Right lung (tissue), 5 donors: ENCODE measurements around the gene EFTUD2. TPM values are rescaled to one million over a fixed set of nuclear protein-coding genes. Genes with fewer than 3 reads are reported as not detected.
A peak's percentile ranks its signal among the peaks of the same experiment; 100 is the strongest.
"Not testable (repeated sequence)": the region's sequence is repeated elsewhere in the genome, so short reads cannot be mapped to it uniquely, and the experiment has no call there.

ENCODE experiments used
- DNase-seq, 2 donors: peaks; one replicate each; pipeline ENCODE4 v3.0.0-alpha.2; 2013
- polyA plus RNA-seq, 5 donors: library from polyadenylated mRNA; unstranded; fragments of 120-200 nt; gene quantifications; one replicate each; pipeline versions ENCODE4 v1.2.1 to v1.2.3, GENCODE V29; 2013; ENCODE audit warnings: inconsistent platforms in 1 of 5, low replicate concordance in 1 of 5; ENCODE audit not compliant: insufficient read length in 5 of 5, insufficient read depth in 1 of 5

EFTUD2 gene
- polyA plus RNA-seq, 5 donors: 77.7 to 95.7 (median 92.8) TPM

DNA sequence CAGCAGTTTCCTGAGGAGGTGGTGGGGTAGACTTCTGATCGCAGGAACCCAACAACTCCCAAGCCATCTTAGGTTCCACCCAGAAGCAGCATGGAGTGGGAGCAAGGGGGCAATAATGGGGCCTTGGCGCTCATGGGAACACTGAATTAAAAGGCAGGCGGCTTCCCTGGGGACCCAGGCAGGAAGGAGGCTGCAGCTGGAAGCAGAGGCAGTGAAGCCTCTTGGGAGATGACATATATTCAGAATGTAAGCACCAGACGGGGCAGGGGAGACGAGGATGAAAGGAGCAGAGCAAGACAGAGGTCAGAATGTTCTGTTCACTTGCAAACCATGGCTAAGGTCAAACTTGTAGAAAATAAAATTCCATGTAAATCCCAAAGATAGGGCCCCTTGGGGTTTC is 48.6 kb downstream of the EFTUD2 start:
- DNase-seq: no peak

DNA sequence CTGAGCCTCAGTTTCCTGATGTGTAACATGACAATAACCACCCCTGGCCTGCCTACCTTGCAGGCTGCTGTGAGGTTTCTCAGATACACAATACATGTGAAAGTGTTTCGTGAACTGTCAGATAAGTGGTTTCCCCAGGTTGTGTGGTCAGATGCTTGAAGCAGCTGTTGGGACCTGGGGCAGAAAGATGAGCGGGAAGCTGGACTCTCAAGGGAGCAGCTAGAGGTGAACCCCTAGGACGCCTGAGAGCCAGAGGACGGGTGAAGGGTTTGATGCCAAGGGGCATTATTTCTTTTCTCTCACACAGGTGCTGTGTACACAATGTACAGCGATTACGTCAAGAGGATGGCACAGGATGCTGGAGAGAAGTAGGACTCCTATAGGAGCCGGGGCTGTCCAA is 49.2 kb downstream of the EFTUD2 start:
- DNase-seq: no peak

DNA sequence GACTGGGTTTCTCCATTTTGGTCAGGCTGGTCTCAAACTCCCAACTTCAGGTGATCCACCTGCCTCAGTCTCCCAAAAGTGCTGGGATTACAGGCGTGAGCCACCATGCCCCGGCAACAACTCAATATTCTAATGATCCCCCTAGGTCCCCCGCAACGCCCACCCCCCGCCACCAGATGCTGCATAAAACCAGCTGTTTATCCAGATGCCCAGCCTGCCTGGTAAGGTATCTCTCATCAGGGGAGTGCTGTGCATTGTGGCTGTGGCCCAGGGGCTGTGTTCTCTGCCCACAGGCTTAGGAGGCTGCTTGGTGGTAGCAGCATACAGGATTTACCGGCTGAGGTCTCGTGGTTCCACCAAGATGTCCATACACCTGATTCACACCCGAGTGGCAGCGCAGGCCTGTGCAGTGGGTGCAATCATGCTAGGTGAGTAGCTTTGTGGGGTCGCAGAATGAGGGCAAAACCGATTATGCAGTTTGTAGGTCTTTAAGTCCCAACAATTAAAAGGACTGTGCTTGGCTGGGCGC is 50.2 kb downstream of the EFTUD2 start:
- DNase-seq: no peak

DNA sequence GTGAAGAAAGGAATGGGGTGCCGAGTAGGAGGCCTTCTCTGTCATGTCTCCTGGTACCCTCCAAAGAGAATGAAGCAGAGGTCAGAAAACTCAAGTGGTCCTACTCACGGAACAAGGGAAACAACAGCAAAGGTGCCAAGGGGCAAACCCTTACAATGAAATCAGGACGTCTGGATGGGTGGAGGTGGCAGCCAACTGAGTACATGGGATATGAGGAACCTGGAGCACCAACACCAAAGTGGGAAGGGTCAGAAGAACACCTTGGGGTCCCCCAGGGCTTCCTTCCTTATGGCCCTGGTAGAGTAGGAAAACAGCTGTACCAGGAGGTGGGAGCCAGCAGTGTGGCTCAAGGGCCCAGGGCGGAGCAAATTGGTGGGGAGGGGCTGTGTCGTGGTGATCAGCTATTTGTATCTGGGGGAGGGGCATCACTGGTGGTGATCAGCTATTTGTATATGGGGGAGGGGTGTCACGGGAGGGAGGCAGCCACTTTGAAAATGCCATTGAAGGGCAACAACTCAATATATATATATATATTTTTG is 50.9 kb downstream of the EFTUD2 start:
- no peak for DNase-seq

DNA sequence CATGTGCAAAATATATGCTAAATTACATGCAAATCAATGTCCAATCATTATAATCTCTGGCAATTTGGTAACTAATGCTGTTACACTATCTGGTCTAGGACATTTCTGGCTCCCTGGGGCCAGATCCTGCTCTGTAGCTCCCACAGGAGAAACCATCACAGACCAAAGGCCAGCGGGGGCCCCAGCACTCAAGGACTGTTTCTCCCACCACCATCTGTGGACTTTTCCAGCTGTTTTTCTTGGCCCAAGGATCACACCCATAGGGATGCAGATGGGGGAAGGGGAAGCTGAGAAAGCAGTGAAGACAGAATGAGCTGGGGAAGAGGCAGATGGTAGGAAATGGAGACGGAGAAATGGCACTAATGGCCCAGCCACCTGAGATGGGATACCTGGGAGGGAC is 51.7 kb downstream of the EFTUD2 start, which contains the start of gene HIGD1B:
HIGD1B (plus strand) TSS at position 298 of the 400 bp plus-strand sequence. CDS start 270 bp downstream, outside the sequence.
- DNase-seq: no peak

DNA sequence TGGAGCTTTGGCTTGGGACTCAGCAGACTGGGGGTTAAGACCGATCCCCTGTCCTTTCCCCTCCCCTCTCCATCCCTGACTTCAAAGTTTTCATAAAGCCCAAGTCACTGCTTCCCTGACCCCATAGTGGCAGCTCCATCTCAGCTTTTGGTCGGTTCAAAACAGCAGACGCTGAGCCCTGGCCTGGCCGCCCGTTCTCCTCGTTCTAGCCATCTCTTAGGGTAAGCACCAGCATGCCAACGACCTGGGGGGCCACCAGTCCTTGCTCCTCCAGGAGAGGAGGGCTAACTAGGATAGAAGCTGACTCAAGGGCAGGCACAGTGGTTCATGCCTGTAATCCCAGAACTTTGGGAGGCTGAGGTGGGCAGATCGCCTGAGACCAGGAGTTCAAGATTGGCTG is 53.0 kb downstream of the EFTUD2 start:
- no peak for DNase-seq

DNA sequence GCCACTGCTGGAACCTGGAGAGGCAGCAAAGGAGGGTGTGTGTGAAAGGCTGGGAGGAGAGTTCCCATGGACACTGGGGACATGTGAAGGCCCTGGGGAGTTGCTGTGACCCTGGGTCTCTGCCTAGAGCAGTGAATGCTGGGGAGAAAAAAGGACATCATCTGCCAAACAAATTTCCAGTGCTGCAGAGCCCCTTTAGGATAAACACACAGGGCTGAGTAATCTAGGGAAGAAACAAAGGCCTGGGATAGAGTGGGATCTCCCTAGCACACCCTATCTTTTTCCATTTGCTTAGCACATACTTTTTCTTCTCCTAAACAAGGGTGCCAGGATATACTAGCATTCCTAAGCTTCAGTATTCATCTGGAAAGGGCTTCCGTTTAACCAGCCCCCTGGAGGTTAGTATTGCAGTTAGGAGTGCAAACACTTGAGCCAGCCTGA is 54.8 kb downstream of the EFTUD2 start:
- DNase-seq: no peak

DNA sequence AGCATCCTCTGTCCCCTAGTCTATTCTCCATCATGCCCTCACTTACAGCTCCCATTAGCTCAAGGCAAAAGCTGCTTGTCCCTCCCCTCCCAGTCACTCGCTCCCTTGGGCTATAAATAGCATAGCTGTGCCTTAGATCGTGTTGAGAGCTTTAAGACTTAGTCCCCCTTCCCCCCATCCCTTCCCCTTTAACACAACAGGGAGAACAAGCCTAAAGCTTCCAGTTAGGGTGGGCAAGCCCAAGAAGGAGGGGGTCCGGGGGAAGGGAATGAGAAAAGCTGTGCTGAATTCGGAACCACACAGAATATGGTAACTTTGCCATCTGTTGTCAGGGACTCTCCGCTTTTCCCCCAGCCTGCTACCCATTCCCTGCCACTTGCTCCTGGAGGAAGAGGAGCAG is 56.5 kb downstream of the EFTUD2 start:
- peak; percentile 38 to 46 for DNase-seq

DNA sequence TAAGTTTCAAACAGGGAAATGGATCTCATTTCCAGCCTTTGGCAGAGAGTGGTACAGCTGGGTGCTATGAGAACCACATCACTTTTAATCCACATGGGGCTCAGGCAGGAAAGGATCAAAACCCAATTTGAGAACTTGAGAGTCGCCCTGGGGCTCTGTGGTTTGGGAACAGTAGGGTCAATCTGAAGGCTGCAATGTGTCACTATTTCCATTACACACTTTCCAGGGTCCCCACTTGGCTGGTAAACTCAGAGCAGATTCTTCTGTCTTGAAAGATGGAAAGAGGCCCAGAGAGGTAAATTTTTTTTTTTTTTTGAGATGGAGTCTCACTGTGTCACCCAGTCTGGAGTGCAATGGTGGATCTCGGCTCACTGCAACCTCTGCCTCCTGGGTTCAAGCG is 58.3 kb downstream of the EFTUD2 start:
- no peak for DNase-seq

DNA sequence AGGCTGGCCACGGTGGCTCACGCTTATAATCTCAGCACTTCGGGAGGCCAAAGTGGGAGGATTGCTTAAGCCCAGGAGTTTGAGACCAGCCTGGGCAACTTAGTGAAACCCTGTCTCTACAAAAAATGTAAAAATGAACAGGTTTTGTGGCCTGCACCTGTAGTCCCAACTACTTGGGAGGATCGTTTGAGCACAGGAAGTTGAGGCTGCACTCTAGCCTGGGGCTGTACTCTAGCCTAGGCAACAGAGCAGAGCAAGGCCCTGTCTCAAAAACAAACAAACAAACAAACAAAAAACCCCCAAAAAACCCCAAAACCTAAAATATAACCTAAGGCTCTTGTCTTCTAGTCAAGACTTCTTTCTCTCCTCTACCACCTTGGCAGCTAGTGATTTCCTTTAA is 59.0 kb downstream of the EFTUD2 start:
- DNase-seq: no peak

DNA sequence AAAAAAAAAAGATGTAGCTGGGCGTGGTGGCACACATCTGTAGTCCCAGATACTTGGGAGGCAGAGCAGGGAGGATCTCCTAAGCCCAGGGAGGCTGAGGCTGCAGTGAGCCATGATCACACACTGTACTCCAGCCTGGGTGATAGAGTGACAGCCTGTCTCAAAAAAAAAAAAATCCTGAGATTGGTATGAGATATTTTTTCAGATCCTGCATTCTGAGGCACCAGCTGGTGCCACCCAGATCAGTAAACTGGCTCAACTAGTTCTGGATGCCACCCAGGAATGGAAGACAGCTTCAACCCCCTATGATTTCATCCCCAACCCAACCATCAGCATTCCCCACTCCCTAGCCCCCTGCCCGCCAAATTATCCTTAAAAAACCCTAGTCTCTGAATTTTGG is 62.0 kb downstream of the EFTUD2 start:
- DNase-seq: no peak

DNA sequence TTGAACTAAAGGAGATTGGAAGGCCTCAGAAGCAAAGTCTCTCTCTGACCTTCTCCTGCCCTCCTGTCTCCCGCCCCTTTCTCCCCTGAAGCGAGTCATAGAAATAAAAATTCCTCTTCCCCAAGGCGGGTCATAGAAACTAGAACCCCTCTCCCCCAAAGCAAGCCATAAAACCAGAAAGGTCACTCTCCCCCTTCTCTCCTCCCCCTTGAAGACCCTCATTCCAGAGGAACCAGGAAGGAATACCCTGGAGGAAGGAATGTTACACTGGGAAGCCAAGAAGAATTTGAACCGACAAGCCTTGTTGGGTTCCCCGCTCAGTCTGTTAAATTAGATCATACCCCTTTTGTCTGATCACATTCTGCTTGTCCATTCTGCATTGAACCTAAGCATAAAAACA is 66.4 kb downstream of the EFTUD2 start:
- no peak for DNase-seq

DNA sequence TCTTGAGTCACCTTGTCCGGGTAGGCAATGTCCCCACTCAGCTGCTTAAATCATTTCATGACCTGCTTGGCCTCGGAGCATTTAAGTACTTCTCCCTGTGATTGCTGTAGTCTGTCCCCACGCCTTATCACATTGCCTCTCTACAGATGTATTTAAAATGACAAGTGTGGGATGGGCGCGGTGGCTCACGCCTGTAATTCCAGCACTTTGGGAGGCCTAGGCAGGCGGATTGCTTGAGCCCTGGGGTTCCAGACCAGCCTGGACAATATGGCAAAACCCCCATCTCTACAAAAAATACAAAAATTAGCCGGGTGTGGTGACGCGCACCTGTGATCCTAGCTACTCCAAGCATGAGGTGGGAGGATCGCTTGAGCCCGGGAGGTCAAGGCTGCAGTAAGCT is 67.9 kb downstream of the EFTUD2 start:
- DNase-seq: no peak

DNA sequence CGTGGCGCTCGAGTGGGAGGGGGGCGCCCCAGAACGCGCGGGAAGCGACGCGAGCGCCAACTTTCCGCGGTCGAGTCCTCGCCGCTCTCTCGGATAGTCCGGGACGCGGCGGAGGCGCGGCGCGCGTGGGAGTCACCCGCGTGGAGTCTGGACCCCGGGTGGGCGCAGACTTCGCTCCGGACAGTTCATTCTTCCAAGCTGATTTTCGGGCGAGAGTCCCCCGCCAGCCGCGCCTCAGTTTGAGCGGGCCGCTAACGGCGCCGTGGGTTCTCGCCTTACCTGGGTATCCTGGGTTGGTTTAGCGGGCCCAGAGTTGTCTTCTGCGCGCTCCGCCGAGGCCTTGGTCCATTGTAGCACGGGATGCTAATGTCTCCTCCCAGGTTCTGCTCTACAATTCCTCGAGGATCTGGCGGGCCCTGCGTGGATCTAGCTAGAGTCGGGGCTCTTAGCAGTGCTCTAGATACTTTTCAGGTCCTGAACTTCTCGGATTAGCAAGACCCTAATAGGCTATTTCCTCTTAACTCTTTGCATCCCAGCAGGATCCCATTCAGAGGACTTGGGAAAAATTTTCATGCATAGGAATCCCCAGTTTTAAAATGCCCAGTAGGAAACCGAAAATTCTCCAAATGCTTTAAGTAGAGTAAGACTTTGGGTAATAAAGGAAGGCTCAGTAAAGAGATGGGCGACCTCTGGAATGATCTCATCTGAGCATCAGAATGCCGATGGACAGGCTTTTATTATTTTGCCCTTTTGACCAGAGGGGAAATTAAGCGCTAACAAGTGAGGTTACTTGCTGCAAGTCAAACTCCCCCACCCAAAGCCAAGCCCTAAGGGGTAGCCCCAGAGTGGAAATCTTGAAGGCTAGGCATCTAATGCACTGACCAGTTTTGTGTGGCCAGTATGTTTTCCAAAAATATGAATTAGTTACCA is 68.6 kb downstream of the EFTUD2 start:
- peak in 1 of 2 donors; percentile 30 for DNase-seq

DNA sequence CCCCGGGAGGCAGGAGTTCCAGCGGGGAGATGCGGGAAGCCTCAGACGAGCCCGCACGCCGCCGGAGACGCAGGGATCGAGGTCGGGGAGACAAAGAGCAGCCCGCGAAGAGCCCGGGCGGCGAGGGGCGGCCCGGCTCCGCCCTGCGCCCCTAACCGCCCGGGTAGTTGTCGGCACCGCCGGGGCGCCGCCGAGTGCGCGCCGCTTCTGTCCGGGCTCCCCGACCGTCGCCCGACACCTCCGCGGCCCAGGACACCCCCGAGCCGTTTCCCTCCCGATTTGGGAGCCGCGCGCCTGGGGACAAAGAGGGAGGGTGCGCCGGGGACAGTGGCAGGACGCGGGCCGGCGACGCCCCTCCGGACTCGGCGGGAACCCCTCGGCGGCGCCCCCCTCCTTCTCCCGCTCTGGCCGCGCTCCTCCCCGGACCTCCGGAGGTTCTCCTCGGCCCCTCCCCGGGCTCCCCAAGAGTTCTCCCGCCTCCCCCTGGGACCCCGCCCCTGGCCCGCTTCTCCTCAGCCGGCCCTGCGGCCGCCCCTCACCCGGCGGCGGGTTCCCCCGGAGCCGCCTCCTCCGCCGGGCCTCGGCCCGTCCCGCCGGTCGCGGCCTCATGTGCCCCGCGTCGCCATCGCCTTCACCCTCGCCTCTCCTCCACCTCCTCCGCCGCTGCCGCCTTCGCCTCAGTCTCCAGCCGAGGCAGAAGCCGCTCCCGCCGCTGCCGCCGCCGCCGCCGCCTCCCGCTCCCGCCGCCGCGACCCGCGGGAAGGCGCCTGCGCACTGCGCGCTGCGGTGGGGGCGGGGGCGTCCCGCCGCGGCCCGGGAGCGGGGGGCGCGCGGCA is 69.5 kb downstream of the EFTUD2 start, which contains the start of gene GJC1:
GJC1 (minus strand) TSS at position 765 of the 836 bp plus-strand sequence. CDS start 24,470 bp downstream, outside the sequence.
- peak; percentile 65 to 72 for DNase-seq

DNA sequence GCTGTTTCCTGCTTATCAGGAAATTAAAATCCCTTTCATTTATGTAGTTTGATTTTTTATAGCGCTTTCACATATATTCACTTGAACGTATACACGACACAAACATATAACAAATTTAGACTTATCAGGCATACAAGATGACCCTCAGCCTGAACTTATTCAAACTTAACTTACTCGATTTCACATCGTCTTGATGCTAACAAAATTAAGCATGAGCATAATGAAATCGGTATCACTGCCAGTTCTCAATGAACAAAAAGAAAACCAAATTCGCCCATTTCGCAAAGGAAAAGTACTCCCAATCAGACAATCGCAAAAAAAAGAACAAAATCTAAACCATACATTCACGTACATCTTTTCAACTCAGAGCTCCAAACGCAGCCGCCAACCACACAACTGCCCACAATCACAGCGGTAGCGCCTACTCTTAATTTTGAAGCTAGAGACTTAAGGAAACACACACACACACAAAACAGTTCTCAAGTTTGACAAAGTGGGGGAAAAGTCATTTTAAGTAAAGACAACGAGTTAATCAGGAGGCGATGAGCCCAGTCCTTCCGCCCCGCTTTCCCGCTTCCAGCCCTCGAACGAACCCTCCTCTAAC is 70.2 kb downstream of the EFTUD2 start:
- DNase-seq: peak; percentile 28 to 37

DNA sequence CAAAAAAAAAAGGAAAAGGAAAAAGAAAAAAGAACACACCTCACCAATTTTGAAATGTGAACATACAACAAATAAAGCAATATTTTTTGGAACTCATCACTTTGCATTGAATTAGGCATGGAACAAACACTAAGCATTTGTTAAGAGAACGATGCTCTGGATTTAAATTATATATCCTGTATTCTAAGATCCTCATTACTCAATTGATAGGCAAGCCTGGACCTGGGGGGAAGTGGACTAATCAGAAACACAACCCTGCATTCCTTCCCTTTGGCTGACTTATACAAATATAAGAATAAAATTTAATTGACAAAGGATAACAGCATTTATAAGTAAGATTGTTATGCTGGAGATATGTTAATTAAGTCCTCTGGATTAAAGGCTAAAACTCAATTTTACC is 71.4 kb downstream of the EFTUD2 start:
- no peak for DNase-seq

DNA sequence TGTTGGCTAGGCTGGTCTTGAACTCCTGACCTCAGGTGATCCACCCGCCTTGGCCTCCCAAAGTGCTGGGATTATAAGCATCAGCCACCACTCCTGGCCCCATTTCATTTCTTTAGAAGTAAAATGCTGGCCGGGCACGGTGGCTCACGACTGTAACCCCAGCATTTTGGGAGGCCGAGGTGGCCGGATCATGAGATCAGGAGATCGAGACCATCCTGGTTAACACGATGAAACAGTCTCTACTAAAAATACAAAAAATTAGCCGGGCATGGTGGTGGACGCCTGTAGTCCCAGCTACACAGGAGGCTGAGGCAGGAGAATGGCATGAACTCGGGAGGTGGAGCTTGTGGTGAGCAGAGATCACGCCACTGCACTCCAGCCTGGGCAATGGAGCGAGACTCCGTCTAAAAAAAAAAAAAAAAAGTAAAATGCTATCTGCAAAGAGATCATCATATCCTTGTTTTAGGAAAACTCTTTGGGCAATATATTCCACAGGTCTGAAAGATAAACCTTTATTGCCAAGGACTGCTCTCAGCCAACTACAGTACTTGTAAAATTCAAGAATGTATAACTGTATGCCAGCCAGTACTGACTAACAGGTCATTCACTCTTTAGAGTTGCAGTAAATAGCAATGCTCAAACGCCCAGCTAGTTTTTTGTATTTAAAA is 73.0 kb downstream of the EFTUD2 start:
- DNase-seq: no peak

DNA sequence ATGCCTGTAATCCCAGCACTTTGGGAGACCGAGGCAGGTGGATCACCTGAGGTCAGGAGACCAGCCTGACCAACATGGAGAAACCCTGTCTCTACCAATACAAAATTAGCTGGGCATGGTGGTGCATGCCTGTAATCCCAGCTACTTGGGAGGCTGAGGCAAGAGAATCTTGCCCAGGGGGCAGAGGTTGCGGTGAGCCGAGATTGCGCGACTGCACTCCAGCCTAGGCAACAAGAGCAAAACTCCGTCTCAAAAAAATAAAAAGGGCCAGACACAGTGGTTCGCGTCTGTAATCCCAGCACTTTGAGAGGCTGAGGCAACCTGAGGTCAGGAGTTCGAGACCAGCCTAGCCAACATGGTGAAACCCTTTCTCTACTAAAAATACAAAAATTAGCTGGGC is 74.0 kb downstream of the EFTUD2 start:
- not testable (repeated sequence) for DNase-seq

DNA sequence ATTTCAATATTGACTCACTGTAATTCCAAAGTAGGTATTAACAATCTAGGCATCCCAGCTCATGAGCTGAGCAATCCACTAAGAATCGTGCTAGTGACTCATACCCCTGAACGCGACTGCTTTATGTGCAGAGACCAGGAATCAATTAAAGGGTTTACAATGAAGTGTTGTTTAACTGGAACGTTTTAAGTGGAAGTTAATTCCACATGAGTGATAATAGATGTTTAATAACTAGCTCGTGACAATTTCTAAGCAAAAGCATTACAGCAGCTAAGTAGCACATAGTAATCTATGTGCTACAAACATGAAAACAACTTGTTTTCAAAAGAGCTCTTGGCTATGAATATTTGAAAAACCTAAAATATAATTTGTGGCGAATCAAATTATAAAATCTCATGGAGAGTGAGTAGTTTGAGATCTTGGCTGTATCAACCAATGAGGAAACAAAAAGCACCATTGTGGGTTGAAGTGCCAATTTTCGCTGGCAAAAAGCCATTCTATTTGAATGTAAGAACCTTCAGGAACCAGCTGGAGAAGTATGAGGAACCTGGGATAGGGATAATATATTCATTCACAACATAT is 78.5 kb downstream of the EFTUD2 start:
- DNase-seq: peak; percentile 34 to 35
